Left lung (tissue), 10 donors: ENCODE measurements around the gene TMEM244. TPM values are rescaled to one million over a fixed set of nuclear protein-coding genes. Genes with fewer than 3 reads are reported as not detected.
"Not testable (repeated sequence)": the region's sequence is repeated elsewhere in the genome, so short reads cannot be mapped to it uniquely, and the experiment has no call there.

Experiments used
- ATAC-seq: fragments of 200-7000 bp; cut with Tn5 transposase; one replicate; pipeline ENCODE4 v1.9.1; 2020; ENCODE audit warnings: moderate library complexity
- DNase-seq, 4 donors: peaks; one replicate each; pipeline ENCODE4 v3.0.0-alpha.2; 2013 to 2020
- H3K27ac ChIP-seq, 2 donors: fragments of 200-600 bp; sonication (generic) in 1 of 2; one replicate each; pipeline versions ENCODE4 v1.5.0 to v1.8.0; 2020 to 2021
- H3K27me3 ChIP-seq, 2 donors: fragments of 200-600 bp; sonication (generic) in 1 of 2; one replicate each; pipeline versions ENCODE4 v1.5.0 to v1.8.0; 2020 to 2021
- H3K36me3 ChIP-seq, 2 donors: fragments of 200-600 bp; sonication (generic) in 1 of 2; one replicate each; pipeline versions ENCODE4 v1.5.0 to v1.8.0; 2020 to 2021
- H3K4me1 ChIP-seq, 2 donors: fragments of 200-600 bp; one replicate each; pipeline ENCODE4 v1.8.0; 2021
- H3K4me3 ChIP-seq, 2 donors: fragments of 200-600 bp; sonication (generic) in 1 of 2; one replicate each; pipeline versions ENCODE4 v1.5.0 to v1.8.0; 2020 to 2021; ENCODE audit warnings: mild to moderate bottlenecking in 1 of 2
- H3K9me3 ChIP-seq, 2 donors: fragments of 200-600 bp; sonication (generic) in 1 of 2; one replicate each; pipeline versions ENCODE4 v1.5.0 to v1.8.0; 2020 to 2021
- intact Hi-C, 2 donors: fragments of 100-400 bp; cut with DNase I; formaldehyde crosslinking; loops; one replicate each; pipeline versions ENCODE4 v1.11.2 to v1.14.2; 2022
- polyA plus RNA-seq, 6 donors: library from polyadenylated mRNA; unstranded; fragments of 120-200 nt; gene quantifications; one replicate each; pipeline ENCODE4 v1.2.1, GENCODE V29; 2013; ENCODE audit not compliant: insufficient read length in 6 of 6
- total RNA-seq, 2 donors: library from RNA; stranded (reverse); fragmentation: NEBNext Ultra II Directional; extraction: Animal tissue kit (Norgen Biotek cat#: 25700); gene quantifications; one replicate each; pipeline ENCODE4 v1.2.1, GENCODE V29; 2021
- TF ChIP-seq, protein P1 (sequence below), 2 donors: fragments of 200-600 bp; sonication (generic) in 1 of 2; IDR thresholded peaks; one replicate each; pipeline versions ENCODE4 v1.5.0 to v1.8.0; 2021; ENCODE audit warnings: antibody characterized with exemption in 2 of 2
- donor health status: DM: no; HTN: yes; CAD: no.
- donor health status: DM: no; HTN: no; CAD: no.

Gene TMEM244
- total and polyA plus RNA-seq, 8 donors: not detected

- Histone ChIP-seq H3K9me3 (no peaks in the 10 kb centered on the region), H3K4me1 (no peaks in the 10 kb centered on the region), H3K27me3 (no peaks in the 10 kb centered on the region), H3K27ac (no peak overlapping the region), H3K4me3 (no peak overlapping the region), H3K36me3 (no peaks in the 10 kb centered on the region)
- ATAC-seq: no peak
- TF ChIP-seq, protein P1, sequence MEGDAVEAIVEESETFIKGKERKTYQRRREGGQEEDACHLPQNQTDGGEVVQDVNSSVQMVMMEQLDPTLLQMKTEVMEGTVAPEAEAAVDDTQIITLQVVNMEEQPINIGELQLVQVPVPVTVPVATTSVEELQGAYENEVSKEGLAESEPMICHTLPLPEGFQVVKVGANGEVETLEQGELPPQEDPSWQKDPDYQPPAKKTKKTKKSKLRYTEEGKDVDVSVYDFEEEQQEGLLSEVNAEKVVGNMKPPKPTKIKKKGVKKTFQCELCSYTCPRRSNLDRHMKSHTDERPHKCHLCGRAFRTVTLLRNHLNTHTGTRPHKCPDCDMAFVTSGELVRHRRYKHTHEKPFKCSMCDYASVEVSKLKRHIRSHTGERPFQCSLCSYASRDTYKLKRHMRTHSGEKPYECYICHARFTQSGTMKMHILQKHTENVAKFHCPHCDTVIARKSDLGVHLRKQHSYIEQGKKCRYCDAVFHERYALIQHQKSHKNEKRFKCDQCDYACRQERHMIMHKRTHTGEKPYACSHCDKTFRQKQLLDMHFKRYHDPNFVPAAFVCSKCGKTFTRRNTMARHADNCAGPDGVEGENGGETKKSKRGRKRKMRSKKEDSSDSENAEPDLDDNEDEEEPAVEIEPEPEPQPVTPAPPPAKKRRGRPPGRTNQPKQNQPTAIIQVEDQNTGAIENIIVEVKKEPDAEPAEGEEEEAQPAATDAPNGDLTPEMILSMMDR (IDR thresholded peaks at IDR 0.05): no peak
- intact Hi-C loops: no loop called here
- no peak for DNase-seq
Observed at GRCh38 chr6:129828229-129828628, 32.9 kb downstream of the TMEM244 start.

GRCh38 chr6:129818251-129818650, 42.9 kb downstream of the TMEM244 start:
- no peak for DNase-seq
- H3K4me1 ChIP-seq: no peaks in the 10 kb centered on the region
- no peaks in the 10 kb centered on the region for H3K27me3 ChIP-seq
- H3K4me3 ChIP-seq: no peak overlapping the region
- intact Hi-C loops: no loop called here
- H3K9me3 ChIP-seq: no peaks in the 10 kb centered on the region
- no peak overlapping the region for H3K27ac ChIP-seq
- H3K36me3 ChIP-seq: no peaks in the 10 kb centered on the region
- TF ChIP-seq, protein P1 (IDR thresholded peaks at IDR 0.05): no peak
- no peak for ATAC-seq

GRCh38 chr6:129817821-129818220, 43.3 kb downstream of the TMEM244 start:
- no peaks in the 10 kb centered on the region for H3K27me3 ChIP-seq
- no peak overlapping the region for H3K27ac ChIP-seq
- H3K4me1 ChIP-seq: no peaks in the 10 kb centered on the region
- no peak for DNase-seq
- no peaks in the 10 kb centered on the region for H3K9me3 ChIP-seq
- TF ChIP-seq, protein P1 (IDR thresholded peaks at IDR 0.05): no peak
- H3K4me3 ChIP-seq: no peak overlapping the region
- intact Hi-C loops: no loop called here
- no peak for ATAC-seq
- H3K36me3 ChIP-seq: no peaks in the 10 kb centered on the region

DNA sequence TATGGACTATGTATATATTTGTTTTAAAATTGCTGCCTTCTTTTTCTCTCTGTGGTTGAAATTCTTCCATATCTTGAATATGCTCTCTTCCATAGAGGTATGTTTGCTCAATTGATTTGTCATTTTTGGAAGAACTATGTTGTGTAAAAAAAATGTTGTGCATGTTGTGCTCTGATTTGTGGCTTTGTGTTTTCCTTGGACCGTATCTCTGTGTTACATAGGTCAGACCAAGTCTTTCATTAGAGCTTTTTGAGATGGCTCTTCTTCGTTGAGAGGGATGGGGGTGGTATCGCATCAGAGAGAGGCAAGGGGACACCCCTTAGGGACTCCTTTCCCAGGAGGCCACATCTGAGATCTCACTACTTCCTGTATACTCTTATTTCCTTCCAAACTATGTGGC, 43.8 kb downstream of the TMEM244 start:
- TF ChIP-seq, protein P1 (IDR thresholded peaks at IDR 0.05): no peak
- H3K4me1 ChIP-seq: no peaks in the 10 kb centered on the region
- intact Hi-C loops: no loop called here
- ATAC-seq: no peak
- H3K27me3 ChIP-seq: no peaks in the 10 kb centered on the region
- H3K27ac ChIP-seq: no peak overlapping the region
- H3K9me3 ChIP-seq: no peaks in the 10 kb centered on the region
- DNase-seq: no peak
- no peaks in the 10 kb centered on the region for H3K36me3 ChIP-seq
- H3K4me3 ChIP-seq: no peak overlapping the region

DNA sequence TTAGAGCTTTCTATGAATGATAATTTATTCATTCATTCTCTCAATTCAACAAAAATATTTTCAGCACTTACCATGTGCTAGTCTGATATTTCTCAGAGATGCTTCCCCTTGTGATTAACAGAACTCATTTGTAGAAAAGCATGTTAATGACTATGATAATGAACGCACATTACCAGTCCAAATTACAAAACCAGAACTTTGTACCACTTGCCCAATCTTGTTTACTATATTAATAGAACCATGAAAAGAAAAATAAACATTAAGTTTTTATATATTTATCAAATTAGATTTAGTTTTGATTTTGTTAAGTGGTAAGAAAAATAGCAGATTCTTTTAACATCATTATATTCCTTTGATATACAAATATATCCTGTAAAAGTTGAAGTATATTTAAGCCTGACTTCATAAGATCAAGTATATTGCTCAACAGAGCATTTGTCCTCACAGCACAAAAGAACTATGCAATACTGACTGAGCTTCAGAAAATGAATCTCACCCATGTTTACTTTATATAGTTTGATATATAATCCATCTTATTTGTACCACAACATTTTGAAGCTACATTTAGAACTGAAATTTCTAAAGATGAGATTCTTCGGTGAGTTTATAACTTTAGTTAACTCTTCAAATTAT, 48.9 kb downstream of the TMEM244 start:
- no peaks in the 10 kb centered on the region for H3K9me3 ChIP-seq
- intact Hi-C loops: no loop called here
- H3K36me3 ChIP-seq: no peaks in the 10 kb centered on the region
- ATAC-seq (no peak), DNase-seq (no peak)
- no peak overlapping the region for H3K27ac ChIP-seq
- no peak overlapping the region for H3K4me3 ChIP-seq
- H3K27me3 ChIP-seq: no peaks in the 10 kb centered on the region
- no peaks in the 10 kb centered on the region for H3K4me1 ChIP-seq
- TF ChIP-seq, protein P1 (IDR thresholded peaks at IDR 0.05): no peak

GRCh38 chr6:129807141-129807540, 54.0 kb downstream of the TMEM244 start:
- H3K36me3 ChIP-seq, H3K27ac ChIP-seq, intact Hi-C loops, H3K27me3 ChIP-seq, DNase-seq, ATAC-seq, H3K4me3 ChIP-seq, H3K9me3 ChIP-seq, H3K4me1 ChIP-seq: not testable (repeated sequence)

DNA sequence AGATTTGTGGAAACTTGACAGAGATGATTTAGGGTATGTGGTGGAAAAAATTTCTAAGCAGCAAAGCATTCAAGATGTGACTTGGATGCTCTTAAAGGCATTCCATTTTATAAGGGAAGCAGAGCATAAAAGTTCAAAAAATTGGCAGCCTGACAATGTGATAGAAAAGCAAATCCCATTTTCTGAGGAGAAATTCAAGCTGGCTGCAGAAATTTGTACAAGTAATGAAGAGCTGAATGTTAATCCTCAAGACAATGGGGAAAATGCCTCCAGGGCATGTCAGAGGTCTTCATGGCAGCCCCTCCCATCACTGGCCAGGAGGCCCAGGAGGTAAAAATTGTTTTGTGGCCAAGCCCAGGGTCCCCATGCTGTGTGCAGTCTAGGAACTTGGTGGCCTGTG, 58.2 kb downstream of the TMEM244 start:
- H3K4me3 ChIP-seq, H3K9me3 ChIP-seq, DNase-seq, H3K4me1 ChIP-seq, H3K36me3 ChIP-seq, H3K27ac ChIP-seq, intact Hi-C loops, H3K27me3 ChIP-seq, ATAC-seq: not testable (repeated sequence)
